T follicular helper cell (primary cell): ENCODE measurements around the gene GAMT.
A peak's percentile ranks its signal among the peaks of the same experiment; 100 is the strongest.

Source experiments
- DNase-seq: peaks from one replicate; pipeline ENCODE4 v3.0.0-alpha.2; 2020; ENCODE audit warnings: low read depth

The GAMT gene

GRCh38 chr19:1384478-1385110 is 16.7 kb downstream of the GAMT start:
- no peak for DNase-seq

- DNase-seq: no peak
These were observed 17.3 kb downstream of the GAMT start for GRCh38 chr19:1384085-1384462.

DNA sequence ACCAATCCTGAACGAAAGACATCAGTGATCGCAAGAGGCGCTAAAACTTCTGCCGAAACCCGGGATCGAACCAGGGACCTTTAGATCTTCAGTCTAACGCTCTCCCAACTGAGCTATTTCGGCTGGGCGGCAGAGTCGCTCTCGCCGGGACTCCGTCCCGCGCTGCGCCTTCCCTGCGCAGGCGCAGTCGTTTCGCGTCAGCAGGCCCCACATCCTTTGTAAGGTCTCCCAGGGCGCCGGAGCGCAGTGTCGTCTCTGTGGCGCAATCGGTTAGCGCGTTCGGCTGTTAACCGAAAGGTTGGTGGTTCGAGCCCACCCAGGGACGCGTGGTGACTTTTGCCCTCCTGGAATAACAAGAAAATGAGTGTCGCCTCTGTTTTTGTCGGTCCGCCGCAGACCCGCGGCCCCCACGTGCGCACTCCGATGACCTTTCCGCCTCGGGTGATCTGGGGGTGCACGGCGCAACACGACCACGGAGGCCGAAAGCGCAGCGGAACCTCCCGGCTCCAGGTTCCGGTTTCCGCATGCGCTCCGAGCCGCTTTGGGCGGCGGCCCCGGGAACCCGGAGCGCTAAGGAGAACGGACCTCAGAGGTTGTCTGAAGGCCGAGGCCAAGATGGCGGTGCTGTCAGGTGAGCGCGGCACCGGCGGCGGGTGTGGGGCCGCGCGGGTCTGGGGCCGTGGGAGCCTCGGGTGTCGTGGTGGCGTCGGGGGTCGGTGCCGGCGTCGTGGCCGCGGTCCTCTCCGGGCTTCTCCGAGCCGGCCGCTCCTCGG is 17.8 kb downstream of the GAMT start, which contains the start of gene NDUFS7:
Gene NDUFS7 (plus strand): TSS at position 596 of the 773 bp plus-strand sequence. CDS start 20 bp downstream, at position 616.
- DNase-seq: peak; percentile 86

- no peak for DNase-seq
These were observed 18.4 kb downstream of the GAMT start for GRCh38 chr19:1383017-1383311.

GRCh38 chr19:1382250-1382649 is 19.1 kb downstream of the GAMT start:
- DNase-seq: no peak

GRCh38 chr19:1379961-1380489 is 21.3 kb downstream of the GAMT start:
- no peak for DNase-seq

GRCh38 chr19:1379126-1379905 is 22.0 kb downstream of the GAMT start:
- DNase-seq: no peak

GRCh38 chr19:1377965-1378785 is 23.2 kb downstream of the GAMT start:
- no peak for DNase-seq

DNA sequence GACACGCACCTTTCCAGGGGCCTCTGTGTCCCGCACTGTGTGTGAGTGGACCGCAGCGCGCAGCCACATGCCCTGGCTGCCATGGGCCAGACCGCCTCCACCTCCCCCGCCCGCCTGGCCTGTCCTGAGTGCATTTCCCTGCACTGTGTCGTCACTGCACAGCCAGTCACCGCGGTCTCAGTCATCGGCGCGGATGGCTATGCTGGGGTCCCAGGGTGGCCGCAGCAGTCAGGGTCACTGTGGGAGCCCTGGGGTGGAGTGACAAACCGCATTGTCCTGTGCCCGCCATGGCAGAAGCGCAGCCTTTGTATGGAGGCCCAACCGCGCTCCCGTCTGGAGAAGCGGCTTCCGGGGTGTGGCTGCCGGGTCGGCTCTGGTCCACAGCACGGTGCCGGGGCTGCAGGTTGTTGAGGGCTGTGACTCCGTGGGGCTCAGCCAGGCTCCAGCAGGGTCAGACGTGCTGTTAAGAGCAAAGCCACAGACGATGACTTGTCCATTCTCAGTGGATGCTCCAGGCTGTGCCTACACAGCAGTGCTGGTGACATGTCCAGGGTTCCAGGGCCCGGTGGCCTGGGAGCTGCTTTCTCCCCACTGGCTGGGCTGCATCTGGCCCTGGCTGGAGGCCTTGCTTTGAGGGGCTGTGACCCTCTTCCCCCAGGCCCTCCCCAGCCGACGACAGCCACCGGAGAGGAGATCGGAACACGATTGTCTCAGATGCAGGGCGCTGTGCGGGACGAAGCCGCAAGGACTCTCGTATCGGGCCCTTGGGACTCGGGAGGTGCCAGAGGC is 24.0 kb downstream of the GAMT start:
- DNase-seq: no peak

DNA sequence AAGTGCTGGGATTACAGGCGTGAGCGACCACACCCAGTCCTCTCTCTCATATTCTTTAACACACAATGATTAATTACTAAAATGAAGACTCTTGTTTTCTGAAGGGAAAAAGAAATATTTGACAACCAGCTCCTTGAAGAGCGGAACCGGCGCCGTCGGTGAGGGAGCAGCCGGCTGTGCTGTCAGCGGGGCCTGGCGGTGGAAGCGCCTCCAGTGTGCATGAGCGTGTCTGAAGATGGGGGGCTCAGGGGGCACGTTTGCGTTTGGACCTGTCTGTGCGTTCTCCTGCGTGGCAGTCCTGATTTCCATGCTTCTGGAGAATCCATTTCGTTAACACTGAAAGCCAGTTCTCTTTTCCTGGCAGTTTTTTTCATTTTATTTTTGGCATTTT is 24.9 kb downstream of the GAMT start:
- no peak for DNase-seq

DNA sequence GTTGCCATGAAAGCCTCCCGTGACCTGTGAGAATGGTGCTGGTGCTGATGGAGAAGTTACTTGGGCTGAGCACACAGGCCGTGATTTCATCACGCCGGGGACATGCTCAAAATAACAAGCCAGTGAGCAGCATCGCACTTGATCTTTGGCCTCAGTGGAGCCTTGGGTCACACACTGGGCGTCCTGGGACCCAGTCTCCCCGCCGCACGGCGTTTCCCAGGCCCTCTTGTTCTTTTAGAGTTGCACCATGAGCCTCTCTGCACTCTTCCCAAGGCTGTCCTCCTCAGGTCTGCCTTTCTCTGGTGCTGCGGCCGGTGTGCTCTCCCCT is 27.1 kb downstream of the GAMT start:
- no peak for DNase-seq

- DNase-seq: no peak
These were observed 27.6 kb downstream of the GAMT start for GRCh38 chr19:1373534-1374249.

- no peak for DNase-seq
These were observed 28.3 kb downstream of the GAMT start for GRCh38 chr19:1373042-1373533.

GRCh38 chr19:1370579-1371361 is 30.6 kb downstream of the GAMT start:
- no peak for DNase-seq

- DNase-seq: no peak
These were observed 32.0 kb downstream of the GAMT start for GRCh38 chr19:1369214-1369805.

- no peak for DNase-seq
These were observed 34.2 kb downstream of the GAMT start for GRCh38 chr19:1366899-1367870.

DNA sequence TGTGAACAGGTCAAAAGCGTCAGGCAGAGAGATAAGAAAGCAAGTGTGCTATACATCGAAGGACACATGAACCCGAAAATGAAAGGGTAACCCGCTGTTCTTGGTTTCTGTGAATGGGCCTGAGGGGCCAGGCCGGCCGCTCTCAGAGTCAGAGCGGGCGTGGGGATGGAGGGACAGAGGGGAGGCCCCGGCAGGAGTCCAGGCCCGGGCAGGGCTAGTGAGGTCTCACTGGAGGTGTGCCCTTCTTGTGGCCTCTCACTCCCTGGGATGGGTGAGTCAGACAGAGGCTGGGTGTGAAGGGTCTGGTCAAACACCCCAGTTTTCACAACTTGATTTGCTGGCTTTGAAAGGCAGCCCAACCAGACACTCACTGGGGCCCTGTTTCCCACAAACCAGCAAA is 35.0 kb downstream of the GAMT start:
- no peak for DNase-seq
